ENCODE results near the gene DGKK.

DGKK gene, protein sequence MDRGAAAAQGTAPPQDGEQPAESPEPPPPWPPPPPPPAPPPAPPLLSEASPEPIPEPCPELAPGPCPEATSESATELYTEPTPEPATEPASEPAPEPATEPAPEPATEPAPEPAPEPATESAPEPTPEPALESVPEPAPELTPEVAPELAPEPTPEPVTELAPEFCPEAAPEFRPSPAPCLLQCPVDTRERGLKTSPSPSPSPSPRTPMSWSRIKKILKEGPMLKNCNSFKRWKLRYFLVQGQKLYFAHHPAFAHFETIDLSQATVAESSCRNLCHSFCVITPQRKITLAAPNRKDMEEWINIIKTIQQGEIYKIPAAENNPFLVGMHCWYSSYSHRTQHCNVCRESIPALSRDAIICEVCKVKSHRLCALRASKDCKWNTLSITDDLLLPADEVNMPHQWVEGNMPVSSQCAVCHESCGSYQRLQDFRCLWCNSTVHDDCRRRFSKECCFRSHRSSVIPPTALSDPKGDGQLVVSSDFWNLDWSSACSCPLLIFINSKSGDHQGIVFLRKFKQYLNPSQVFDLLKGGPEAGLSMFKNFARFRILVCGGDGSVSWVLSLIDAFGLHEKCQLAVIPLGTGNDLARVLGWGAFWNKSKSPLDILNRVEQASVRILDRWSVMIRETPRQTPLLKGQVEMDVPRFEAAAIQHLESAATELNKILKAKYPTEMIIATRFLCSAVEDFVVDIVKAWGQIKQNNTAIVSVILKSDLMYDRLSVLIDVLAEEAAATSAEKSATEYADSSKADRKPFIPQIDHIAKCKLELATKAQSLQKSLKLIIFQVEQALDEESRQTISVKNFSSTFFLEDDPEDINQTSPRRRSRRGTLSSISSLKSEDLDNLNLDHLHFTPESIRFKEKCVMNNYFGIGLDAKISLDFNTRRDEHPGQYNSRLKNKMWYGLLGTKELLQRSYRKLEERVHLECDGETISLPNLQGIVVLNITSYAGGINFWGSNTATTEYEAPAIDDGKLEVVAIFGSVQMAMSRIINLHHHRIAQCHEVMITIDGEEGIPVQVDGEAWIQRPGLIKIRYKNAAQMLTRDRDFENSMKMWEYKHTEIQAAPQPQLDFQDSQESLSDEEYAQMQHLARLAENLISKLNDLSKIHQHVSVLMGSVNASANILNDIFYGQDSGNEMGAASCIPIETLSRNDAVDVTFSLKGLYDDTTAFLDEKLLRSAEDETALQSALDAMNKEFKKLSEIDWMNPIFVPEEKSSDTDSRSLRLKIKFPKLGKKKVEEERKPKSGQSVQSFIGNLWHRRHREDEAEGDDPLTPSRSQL

DNA sequence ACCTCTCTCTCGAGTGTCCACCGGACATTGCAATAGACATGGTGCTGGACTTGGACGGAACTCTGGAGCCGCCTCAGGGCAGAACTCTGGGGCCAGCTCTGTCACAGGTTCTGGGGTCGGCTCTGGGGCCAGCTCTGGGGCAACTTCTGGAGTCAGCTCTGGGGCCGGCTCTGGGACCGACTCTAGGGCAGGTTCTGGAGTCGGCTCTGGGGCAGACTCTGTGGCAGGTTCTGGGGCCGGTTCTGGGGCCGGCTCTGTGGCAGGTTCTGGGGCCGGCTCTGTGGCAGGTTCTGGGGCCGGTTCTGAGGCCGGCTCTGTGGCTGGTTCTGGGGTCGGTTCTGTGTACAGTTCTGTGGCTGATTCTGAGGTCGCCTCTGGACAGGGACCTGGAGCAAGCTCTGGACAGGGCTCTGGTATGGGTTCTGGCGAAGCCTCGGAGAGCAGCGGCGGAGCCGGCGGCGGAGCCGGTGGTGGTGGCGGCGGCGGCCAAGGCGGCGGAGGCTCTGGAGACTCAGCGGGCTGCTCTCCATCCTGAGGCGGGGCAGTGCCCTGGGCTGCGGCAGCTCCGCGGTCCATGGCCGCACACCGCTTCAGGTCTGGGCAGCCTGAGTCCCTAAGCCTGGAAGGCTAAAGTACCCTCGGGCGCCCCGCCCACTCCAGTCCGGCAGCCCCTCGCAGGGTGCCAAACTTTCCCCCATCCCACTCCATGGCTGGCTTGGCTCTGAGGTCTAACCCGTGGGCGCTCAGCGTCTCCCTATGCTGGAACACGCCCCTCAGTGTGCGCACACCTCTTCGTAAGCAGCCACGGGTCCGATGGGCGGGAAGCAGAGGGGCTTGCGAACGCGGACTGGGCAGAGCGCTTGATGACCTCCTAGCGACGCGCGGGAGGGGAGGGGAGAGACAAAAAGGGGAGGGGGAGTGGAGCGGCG is at the start of gene DGKK:
Gene DGKK, minus strand, starts transcription at position 723 of the 929 bp plus-strand sequence. Its CDS starts 147 bp downstream, at position 576.
- DNase-seq (ENCODE audit: low read depth in 2 of 2) = no peak

DNA sequence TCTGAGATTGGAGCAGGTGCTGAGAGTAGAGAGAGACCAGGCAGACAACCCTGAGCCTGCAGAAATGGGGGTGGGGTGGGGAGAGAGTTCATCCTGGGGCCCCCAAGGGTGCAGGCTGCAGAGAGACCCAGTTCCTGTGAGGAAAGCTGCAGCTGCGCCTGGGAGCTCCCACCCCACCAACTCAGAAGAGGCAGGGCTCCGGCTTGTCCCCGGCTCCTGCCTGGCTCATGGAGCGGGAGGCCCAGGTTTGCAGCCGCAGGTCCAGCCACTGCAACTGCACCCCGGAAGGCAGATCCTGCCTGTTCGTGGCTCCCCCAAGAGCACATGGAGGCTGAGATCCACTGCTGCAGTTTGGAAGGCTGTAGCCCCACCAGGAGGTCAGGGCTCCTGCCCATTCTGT is 44.2 kb upstream of the DGKK start:
- no peak for DNase-seq (ENCODE audit: low read depth in 2 of 2)

DNA sequence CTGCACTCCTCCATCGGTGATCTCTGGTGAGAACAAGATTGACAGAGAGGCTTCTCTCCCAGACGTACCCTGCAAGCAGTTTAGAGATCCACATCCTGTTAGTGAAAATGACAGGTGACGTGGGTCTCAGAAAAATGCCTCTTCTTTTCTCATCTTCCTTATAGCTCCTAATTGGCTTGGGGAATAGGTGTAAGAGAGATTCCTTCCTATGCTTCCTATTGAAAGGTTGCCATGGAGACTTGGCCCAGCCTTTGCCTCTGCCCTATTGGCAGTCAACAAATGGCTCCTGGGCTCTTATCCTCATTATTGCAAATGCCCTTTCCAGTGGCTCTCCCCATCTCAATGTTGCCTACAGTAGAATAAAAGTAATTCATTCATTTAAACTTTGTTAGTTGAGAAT is 26.5 kb upstream of the DGKK start:
- no peak for DNase-seq (ENCODE audit: low read depth in 2 of 2)

DNA sequence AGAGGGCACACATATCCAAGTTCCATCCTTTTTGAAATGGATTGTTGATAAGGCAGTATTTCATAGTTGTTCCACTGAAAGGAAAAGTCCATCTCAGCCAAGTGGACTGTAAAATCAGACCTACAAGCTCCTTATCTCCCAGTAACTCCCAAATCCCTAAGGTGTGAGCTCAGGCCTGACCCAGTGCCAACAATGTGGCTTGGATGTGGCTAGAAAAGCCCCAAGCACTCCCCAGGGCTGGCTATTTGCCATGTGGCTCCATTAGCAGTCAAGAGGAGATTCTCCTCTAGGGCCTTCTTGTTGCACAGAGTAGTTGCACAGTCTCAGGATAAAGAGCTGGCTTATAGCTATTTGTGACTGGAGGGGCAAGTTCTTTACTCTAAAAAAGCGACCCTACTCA is 25.0 kb upstream of the DGKK start:
- no peak for DNase-seq (ENCODE audit: low read depth in 2 of 2)

DNA sequence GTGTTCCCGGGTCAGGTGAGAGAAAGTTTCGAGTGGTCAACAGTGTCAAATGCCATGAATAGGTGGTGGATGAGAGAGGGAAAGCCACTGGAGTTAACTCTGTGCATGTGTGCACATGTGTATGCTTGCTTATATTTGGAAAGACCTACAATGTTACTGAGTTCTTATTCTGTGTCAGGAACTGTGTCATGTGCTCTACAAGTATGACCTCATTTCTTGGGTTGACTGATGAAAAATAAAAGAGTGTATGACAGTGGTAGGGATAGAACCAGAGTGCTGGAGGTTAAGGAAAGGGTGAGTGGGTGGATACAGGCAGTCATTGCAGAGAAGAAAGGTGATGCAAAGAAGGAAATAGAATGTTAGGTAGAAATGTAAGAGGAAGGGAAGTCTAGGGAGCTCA is 22.1 kb upstream of the DGKK start:
- DNase-seq (ENCODE audit: low read depth in 2 of 2) = no peak

DNA sequence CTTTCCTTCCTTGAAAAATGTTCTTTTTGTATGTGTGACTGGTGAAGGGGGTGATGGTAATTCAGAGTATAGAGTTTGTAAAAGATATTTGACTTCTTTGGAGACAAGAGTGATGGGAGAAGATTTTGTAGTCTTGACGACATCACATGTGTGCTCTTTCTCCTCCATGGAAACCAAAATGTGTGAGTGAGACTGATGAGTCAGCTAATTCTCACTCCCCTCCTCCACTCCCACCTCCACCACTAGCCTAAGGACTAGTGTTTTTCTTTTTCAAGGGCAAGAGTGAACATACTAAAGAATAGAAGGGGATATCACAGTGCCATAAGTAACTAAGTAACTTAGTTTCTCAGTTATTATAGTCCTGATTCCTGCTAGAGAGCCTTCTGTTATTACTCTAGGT is 14.0 kb upstream of the DGKK start:
- no peak for DNase-seq (ENCODE audit: low read depth in 2 of 2)

DNA sequence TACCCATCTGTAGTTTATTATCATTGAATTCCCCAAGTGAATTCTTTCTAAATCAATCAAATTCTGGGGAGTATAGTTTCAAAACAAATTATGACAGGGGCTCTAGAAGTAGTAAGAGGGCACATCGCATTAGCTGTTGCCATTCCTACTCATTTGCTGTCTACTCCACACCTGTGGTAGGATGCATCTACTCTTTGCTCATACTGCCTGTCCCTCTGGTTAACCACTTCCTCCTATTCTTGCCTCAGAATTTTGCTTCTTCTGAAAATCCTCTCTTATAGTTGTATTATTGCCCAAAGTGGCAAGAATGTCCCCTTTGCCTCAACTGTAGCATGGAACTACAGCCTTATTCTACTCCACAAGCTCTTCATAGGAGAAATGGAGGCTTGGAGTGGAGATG is 12.7 kb upstream of the DGKK start:
- DNase-seq (ENCODE audit: low read depth in 2 of 2) = no peak

DNA sequence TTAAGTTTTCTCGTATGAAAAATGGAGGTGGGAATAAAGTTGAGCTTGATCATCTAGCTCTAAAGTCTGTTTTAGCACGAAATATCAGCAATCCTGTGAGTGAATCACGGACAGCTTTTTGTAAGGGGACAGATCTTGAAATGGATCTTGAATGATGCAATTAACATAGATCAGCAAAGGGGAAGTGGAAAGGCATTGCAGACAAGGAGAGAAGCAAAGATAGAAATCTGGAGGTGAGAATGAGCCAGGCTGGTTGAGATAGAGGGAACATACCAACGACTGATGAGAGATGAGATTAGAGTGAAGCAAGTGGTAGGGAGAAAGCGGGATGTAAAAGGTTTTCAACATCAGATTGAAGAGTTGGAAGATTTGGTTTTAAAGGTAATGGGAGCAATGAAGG is 4.6 kb upstream of the DGKK start:
- DNase-seq (ENCODE audit: low read depth in 2 of 2) = no peak

DNA sequence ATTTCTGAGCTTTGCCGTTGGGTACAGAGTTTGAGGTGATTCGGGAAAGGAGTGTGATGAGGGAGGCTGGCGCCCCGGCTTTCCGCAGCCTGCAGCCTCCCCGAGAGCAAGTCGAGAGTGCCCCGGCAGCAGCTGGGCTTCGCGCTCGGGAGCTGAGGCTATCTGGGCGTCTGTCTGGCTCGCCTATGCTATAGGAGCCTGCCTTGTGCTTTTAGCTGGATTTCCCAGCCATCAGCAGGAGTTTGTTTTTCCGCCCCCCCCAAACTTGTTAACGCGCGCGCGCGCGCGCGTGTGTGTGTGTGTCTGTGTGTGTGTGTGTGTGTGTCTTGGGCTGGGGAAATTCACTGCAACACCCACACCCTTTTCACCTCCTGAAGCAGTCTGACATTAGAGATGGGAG is 765 bp upstream of the DGKK start:
- no peak for DNase-seq (ENCODE audit: low read depth in 2 of 2)

DNA sequence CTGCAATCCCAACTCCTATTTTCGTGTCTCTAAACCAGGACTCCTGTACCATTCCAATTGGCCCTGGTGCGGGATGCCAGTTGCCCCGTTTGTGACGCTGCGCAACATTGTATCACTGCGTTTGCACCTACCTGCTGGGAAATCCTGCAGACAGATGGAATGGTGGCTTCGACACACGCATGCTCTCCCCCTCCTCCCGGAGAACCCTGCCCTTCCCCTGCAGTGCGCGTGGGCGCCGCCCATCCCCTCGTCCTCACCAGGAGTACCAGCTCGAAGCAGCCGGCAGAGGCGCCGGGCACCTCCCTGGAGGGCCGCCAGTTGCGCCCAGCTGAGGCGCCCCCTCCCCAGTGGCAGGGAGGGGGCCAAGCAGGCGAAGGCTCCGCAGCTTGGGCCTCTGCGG is 1.4 kb downstream of the DGKK start:
- DNase-seq (ENCODE audit: low read depth in 2 of 2) = no peak

DNA sequence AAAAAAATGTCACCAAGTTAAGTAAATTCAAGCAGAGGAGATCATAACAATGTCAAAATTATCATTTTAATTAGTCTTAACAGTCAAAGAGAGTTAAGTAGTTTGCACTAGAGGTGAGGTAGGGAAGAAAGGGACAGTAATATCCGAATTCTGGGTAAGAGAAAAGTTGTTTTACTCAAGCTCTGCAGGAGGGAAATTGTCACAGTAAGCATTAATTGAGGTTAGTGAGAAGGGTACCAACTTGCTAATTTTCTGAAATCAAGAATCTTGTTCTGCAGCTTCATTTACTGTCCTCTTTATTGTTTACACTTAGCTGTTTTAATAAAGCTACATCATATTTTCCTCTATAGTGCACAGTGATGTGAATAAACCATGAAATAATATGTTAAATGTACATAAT is 11.0 kb downstream of the DGKK start:
- DNase-seq (ENCODE audit: low read depth in 2 of 2) = no peak

DNA sequence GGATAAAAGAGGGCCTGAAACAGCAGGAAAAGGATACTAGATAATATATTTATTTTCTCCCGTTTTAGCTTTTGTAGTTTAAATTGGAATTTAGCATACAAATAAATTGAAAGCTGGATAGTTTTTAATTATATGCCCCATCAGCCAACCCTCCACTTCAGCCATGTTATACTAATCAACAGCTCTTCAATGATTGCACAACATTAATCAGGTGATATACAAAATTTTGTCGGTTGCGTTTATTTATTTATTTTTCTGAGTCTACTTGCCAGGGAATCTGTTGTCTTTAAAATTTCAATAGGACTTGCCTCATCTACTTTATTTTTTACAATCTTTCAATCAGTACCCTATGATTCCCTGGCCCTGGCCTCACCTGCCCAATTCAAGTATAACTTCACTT is 12.1 kb downstream of the DGKK start:
- DNase-seq (ENCODE audit: low read depth in 2 of 2) = no peak

DNA sequence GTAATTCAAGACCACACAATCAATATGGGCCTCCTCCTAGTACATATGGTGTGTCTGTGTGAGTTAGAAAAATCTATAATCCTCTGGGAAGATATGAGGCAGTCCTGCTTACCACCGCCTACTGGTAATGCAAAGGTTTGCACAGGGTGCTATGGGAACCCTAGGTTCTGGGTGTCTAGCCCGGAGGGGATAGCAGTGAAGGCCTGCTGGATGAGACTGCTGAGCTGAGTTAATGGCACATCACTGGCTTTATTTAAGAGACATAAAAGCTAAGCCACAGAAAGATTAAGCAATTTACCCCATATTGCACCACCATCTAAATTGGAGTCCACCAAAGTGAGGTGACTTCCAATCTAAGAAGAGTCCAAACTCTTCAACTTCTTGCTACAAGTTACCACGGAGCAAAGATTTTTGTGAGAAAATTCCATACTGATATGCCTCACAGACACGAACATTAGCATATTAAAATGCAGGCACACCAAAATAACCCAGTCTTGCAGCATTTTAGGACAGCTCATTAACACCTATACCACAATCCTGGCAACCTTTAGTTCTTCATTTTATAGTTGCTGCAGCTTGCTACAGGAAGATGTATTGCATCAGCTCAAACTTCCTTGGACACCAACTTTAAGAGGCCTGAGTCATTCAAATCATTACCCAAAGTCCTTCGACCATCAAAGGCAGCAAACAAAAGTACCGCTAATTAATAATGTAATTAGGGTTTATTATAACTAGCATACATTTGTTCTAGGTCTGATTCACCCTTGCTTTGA is 13.7 kb downstream of the DGKK start:
- no peak for DNase-seq (ENCODE audit: low read depth in 2 of 2)

DNA sequence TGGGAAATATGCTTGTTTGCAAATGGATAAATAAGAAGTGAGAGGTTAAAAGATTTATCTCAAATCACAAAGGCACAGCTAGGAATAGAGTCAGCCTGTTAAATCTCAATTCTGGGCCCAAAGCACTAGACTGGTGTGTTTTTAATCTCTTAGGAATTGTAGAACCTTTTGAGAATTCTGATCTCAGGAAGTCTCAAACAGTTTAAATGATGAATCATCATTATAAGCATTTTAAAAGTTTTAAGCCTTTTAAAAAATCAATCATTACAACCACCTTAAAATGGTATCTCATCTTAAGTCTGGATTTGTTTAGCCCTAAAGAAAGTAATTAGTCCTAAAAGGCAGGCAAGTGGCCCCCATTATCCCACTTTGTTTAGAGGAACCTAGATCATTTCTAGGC is 17.8 kb downstream of the DGKK start:
- DNase-seq (ENCODE audit: low read depth in 2 of 2) = no peak

DNA sequence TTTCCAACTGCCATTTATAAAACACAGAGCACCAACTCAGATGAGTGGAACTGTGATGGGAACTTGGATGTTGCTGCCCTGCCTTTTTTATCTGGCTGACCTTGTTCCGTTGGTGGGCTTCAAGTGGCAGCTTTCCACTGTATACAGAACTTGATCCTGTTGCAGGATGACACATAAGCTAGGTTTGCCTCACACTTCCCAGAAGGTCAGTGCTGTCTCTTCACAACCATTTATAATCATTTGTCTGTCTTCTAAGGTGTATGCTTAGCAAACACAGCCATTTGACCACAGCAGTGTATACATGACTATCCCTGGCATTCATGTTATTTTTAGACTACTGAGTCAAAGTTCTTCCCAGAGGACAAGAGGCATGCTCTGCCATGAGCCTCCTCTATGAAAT is 20.3 kb downstream of the DGKK start:
- no peak for DNase-seq (ENCODE audit: low read depth in 2 of 2)

DNA sequence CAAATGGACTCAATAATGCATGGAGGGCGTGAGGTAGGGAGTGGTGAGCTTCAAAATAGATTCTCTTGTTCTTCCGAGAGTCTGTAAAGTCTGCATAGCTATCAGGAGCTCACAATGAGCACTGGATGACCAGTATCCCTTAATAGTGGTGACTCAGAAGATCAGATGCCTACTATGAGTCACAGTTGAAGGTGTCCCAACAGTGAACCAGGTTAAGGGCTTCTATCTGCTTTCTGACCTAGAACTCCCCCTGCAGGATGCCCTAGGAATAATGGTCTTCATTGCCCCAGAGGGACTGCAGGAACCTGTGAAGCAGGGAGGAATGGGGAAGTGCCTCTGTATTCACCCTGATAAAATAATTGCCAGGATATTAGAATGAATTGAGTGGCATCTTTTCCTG is 22.1 kb downstream of the DGKK start:
- DNase-seq (ENCODE audit: low read depth in 2 of 2) = no peak

DNA sequence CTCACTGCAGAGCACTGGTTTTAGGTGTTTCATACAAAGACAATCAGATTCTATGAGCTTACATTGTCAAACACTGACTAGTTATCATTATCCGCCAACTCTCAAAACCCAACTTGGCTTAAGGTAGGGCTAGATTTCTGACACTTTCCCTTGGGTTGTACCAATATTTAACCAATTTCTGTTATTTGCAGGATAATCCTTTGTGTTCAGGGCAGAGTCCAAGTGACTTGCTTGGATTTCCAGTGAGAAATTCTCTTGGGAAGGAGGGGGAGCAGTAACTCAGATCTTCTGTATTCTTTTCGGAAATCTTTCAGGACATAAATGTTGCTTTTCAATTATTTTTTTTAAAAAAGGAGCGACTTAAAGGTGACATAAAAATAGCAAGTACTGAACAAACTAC is 23.1 kb downstream of the DGKK start:
- DNase-seq (ENCODE audit: low read depth in 2 of 2) = no peak

DNA sequence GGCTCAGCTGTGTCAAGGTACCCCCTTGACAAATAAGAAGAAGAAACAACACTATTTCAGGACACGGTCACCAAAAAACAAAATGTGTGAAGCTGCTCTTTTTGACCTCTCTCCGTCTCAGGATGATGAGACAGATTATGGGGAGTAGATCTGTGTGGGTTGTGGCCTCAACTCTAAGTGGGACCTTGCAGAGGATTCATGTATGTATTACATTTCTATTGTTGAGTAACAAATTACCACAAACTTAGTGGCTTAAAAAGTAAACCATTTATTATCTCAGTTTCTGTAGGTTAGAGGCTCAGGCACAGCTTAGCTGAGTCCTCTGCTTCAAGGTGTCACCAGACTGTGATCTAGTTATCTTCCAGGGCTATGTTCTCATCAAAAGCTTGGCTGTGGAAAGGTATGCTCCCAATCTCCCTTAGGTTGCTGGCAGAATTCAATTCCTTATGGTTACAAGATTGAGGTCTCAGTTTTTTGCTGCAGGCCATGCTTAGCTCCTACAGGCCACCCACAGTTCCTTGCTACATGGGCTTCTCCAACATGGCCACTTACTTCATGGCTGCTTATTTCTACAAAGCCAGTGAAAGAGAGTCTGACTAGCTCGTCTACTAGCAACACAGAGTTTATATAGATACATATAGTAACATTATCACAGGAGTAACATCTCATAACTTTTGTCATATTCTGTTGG is 28.1 kb downstream of the DGKK start:
- no peak for DNase-seq (ENCODE audit: low read depth in 2 of 2)

DNA sequence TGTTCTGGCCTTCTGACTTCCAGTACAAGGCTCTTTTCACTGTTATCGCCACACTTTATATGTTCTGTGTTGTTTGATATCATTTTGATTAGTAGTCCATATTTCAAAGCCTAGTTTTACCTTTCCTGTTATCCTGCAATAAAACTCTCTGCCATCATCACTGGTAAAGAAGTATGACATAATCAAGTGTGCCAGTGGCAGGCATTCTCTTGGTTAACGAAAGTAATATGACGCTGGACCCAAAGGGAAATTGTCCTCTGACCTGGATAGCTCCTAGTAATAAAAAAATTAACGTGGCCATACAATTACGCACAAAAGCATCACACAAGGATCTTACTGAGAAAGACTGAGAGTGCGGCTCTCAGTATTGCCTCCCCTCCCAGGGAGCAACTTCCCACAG is 33.8 kb downstream of the DGKK start:
- DNase-seq (ENCODE audit: low read depth in 2 of 2) = no peak

DNA sequence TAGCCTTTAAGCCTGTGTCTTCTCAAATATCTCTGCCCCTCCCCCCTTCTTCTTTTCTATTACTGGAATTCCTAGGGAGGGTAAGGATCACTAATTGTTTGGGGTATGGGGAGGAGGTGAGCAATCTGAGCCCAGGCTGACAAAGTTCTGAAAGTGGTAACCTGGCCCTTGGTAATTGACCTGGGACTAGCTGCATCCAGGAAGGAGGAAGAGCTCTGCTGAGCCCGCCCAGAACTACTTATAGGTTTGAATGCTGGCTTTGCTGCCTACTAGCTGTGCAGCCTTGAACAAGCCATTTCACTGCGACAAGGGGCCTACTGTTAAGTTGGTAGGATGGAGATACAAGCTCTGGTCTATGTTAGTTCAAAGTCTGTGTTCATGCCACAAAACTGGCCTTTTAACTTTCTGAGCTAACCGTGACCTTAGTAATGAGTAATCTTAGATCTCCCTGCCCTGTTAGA is 37.8 kb downstream of the DGKK start:
- no peak for DNase-seq (ENCODE audit: low read depth in 2 of 2)

Data from stimulated activated CD8-positive, alpha-beta memory T cell treated with anti-CD3 and anti-CD28 coated beads, Interleukin-15, amount 100 ng/mL, for 48 hours (primary cell).